ENCODE measurements around the gene CIT.

CIT gene

GRCh38 chr12:119686355-119686754 lies 190.8 kb downstream of the CIT start:
- H3K9me3 Mint-ChIP-seq, result peaks cover 2% of the 10 kb centered on the region
- ATAC-seq (ENCODE audit: low read depth) (no peak), DNase-seq (ENCODE audit: low spot score in 2 of 2) (no peak)
- H3K36me3 Mint-ChIP-seq, result peaks cover 2% of the 10 kb centered on the region
- no peaks in the 10 kb centered on the region for H3K27me3 Mint-ChIP-seq
- peaks cover 22% of the 10 kb centered on the region for H3K4me1 Mint-ChIP-seq
- H3K27ac Mint-ChIP-seq, result no peak overlapping the region
- H3K4me3 Mint-ChIP-seq, result no peak overlapping the region

GRCh38 chr12:119685375-119685774 lies 191.7 kb downstream of the CIT start:
- H3K4me1 Mint-ChIP-seq, result peaks cover 22% of the 10 kb centered on the region
- DNase-seq (ENCODE audit: low spot score in 2 of 2) (no peak), ATAC-seq (ENCODE audit: low read depth) (no peak)
- peaks cover 2% of the 10 kb centered on the region for H3K9me3 Mint-ChIP-seq
- peaks cover 2% of the 10 kb centered on the region for H3K36me3 Mint-ChIP-seq
- H3K27ac Mint-ChIP-seq, result peak overlapping the region; percentile 47
- no peak overlapping the region for H3K4me3 Mint-ChIP-seq
- no peaks in the 10 kb centered on the region for H3K27me3 Mint-ChIP-seq

- Mint-ChIP-seq H3K4me3 (no peak overlapping the region), H3K9me3 (peaks cover 2% of the 10 kb centered on the region), H3K27me3 (no peaks in the 10 kb centered on the region), H3K4me1 (peaks cover 25% of the 10 kb centered on the region), H3K36me3 (peaks cover 6% of the 10 kb centered on the region), H3K27ac (no peak overlapping the region)
- no peak for DNase-seq (ENCODE audit: low spot score in 2 of 2)
- no peak for ATAC-seq (ENCODE audit: low read depth)
These were observed 192.3 kb downstream of the CIT start for GRCh38 chr12:119684711-119685369.

DNA sequence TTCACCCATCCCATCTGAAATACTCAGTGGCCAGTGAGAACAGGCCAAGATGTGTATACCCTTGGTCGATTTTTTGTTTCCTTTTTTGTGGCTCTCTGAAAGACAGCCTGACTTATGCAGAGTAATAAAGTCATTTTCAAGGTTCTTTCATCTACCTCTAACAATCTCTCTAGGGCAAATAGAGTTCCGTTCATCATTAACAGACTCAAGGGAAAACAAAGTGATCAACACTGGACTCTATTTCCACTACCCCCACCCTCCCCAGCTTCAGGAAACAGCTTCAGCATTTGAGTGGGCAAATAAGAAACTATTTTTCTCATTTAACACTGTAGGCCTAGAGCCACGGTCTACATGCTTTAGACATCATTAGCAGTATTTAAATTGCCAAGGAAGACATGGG lies 193.3 kb downstream of the CIT start:
- no peak for DNase-seq (ENCODE audit: low spot score in 2 of 2)
- Mint-ChIP-seq H3K36me3 (peaks cover 14% of the 10 kb centered on the region), H3K4me3 (no peak overlapping the region), H3K27me3 (no peaks in the 10 kb centered on the region), H3K9me3 (peaks cover 2% of the 10 kb centered on the region), H3K27ac (no peak overlapping the region), H3K4me1 (peaks cover 25% of the 10 kb centered on the region)
- no peak for ATAC-seq (ENCODE audit: low read depth)

- H3K4me1 Mint-ChIP-seq, result peaks cover 25% of the 10 kb centered on the region
- peaks cover 2% of the 10 kb centered on the region for H3K9me3 Mint-ChIP-seq
- peaks cover 18% of the 10 kb centered on the region for H3K36me3 Mint-ChIP-seq
- no peak for DNase-seq (ENCODE audit: low spot score in 2 of 2)
- no peak for ATAC-seq (ENCODE audit: low read depth)
- no peaks in the 10 kb centered on the region for H3K27me3 Mint-ChIP-seq
- no peak overlapping the region for H3K4me3 Mint-ChIP-seq
- H3K27ac Mint-ChIP-seq, result no peak overlapping the region
These were observed 193.7 kb downstream of the CIT start for GRCh38 chr12:119683413-119683812.

DNA sequence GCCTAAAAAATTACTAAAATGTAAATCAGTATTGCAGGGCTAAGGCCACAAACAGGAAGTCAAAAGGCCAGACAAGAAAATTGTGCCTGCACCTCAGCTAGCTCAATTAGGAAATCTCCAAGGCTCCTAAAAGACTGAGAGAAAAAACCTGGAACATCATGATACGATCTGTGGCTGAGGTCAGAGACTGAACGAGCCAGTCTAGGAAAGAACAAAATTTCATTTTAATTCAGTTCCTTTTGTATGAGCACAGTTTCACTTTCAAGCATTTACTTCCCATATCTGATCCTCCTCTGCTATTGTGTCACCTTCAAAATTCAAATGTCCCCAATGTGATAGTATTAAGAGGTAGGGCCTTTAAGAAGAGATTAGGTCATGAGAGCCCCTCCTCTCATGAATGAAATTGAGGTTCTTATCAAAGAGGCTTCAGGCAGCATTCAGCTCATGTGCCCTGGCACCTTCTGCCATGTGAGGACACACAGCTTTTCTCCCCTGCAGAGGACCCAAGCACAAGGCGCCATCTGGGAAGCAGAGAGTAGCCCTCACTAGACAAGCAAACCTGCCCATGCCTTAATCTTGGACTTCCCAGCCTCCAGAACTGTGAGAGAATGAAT lies 194.4 kb downstream of the CIT start:
- peak overlapping the region; percentile 95 for H3K27ac Mint-ChIP-seq
- peak; percentile 88 for ATAC-seq (ENCODE audit: low read depth)
- no peaks in the 10 kb centered on the region for H3K27me3 Mint-ChIP-seq
- peak in 1 of 2 donors; percentile 36 for DNase-seq (ENCODE audit: low spot score in 2 of 2)
- peaks cover 19% of the 10 kb centered on the region for H3K36me3 Mint-ChIP-seq
- peak overlapping the region; percentile 55 for H3K4me3 Mint-ChIP-seq
- H3K9me3 Mint-ChIP-seq, result peaks cover 2% of the 10 kb centered on the region
- H3K4me1 Mint-ChIP-seq, result peaks cover 25% of the 10 kb centered on the region

GRCh38 chr12:119681728-119682638 lies 195.1 kb downstream of the CIT start:
- Mint-ChIP-seq H3K4me1 (peaks cover 22% of the 10 kb centered on the region), H3K36me3 (peaks cover 21% of the 10 kb centered on the region), H3K4me3 (peak overlapping the region; percentile 71), H3K27ac (peak overlapping the region; percentile 95), H3K27me3 (no peaks in the 10 kb centered on the region), H3K9me3 (peaks cover 2% of the 10 kb centered on the region)
- DNase-seq (ENCODE audit: low spot score in 2 of 2), result peak in 1 of 2 donors; percentile 21
- peak; percentile 69 for ATAC-seq (ENCODE audit: low read depth)

GRCh38 chr12:119681111-119681510 lies 196.0 kb downstream of the CIT start:
- ATAC-seq (ENCODE audit: low read depth), result no peak
- H3K9me3 Mint-ChIP-seq, result no peaks in the 10 kb centered on the region
- no peaks in the 10 kb centered on the region for H3K27me3 Mint-ChIP-seq
- H3K4me3 Mint-ChIP-seq, result no peak overlapping the region
- H3K36me3 Mint-ChIP-seq, result peaks cover 30% of the 10 kb centered on the region
- H3K4me1 Mint-ChIP-seq, result peaks cover 18% of the 10 kb centered on the region
- peak overlapping the region; percentile 95 for H3K27ac Mint-ChIP-seq
- DNase-seq (ENCODE audit: low spot score in 2 of 2), result no peak

- Mint-ChIP-seq H3K4me1 (peaks cover 17% of the 10 kb centered on the region), H3K4me3 (no peak overlapping the region), H3K9me3 (no peaks in the 10 kb centered on the region), H3K27me3 (no peaks in the 10 kb centered on the region), H3K36me3 (peaks cover 39% of the 10 kb centered on the region), H3K27ac (peak overlapping the region; percentile 6)
- ATAC-seq (ENCODE audit: low read depth) (no peak), DNase-seq (ENCODE audit: low spot score in 2 of 2) (no peak)
These were observed 197.6 kb downstream of the CIT start for GRCh38 chr12:119679490-119679889.

DNA sequence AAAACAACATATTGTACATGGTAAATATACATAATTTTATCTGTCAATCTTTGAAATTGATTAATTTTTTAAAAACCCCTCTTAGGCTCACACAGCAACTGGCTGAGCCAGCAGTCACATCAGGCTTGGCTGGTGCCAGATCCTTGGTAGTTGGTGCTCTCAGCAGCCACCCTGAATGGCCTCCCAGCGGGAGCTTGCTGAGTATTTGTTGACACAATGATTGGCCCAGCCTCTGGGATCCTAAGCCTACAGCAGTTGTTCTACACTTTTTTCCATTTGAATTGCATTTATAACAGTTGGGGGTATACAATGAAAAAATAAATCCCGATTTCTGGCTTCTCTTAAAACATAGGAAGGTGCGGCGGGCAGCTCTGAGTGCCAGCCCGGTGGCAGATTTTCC lies 198.0 kb downstream of the CIT start:
- DNase-seq (ENCODE audit: low spot score in 2 of 2) (no peak), ATAC-seq (ENCODE audit: low read depth) (no peak)
- Mint-ChIP-seq H3K27me3 (no peaks in the 10 kb centered on the region), H3K9me3 (no peaks in the 10 kb centered on the region), H3K4me1 (peaks cover 17% of the 10 kb centered on the region), H3K4me3 (no peak overlapping the region), H3K27ac (peak overlapping the region; percentile 6), H3K36me3 (peaks cover 39% of the 10 kb centered on the region)

- ATAC-seq (ENCODE audit: low read depth) (no peak), DNase-seq (ENCODE audit: low spot score in 2 of 2) (no peak)
- Mint-ChIP-seq H3K36me3 (peaks cover 39% of the 10 kb centered on the region), H3K4me1 (peaks cover 16% of the 10 kb centered on the region), H3K9me3 (no peaks in the 10 kb centered on the region), H3K27ac (peak overlapping the region; percentile 6), H3K4me3 (no peak overlapping the region), H3K27me3 (no peaks in the 10 kb centered on the region)
These were observed 198.7 kb downstream of the CIT start for GRCh38 chr12:119678459-119678858.

DNA sequence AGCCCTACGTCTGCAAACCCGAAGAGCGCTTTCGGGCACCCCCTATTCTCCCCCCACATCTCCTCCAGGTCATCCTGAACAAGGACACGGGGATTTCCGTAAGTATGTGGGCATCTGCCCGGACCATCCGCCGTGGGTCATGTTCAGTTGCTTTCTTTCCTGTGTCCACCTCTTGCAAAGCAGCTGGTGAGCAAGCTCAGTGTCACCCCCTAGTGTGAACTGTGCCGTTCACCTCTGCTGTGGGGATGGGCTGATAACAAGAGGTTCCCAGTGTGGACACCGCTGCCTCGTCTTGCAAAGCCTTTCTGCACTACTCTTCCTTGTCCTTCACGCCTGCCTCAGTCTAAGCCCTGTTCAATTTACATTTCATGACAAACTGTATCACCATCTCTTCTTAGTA lies 200.5 kb downstream of the CIT start:
- no peak for DNase-seq (ENCODE audit: low spot score in 2 of 2)
- Mint-ChIP-seq H3K4me1 (peaks cover 9% of the 10 kb centered on the region), H3K27me3 (no peaks in the 10 kb centered on the region), H3K9me3 (no peaks in the 10 kb centered on the region), H3K36me3 (peaks cover 48% of the 10 kb centered on the region), H3K4me3 (no peak overlapping the region), H3K27ac (peak overlapping the region; percentile 45)
- ATAC-seq (ENCODE audit: low read depth), result no peak

- DNase-seq (ENCODE audit: low spot score in 2 of 2), result no peak
- Mint-ChIP-seq H3K4me3 (no peak overlapping the region), H3K9me3 (no peaks in the 10 kb centered on the region), H3K27ac (peak overlapping the region; percentile 45), H3K36me3 (peaks cover 50% of the 10 kb centered on the region), H3K27me3 (no peaks in the 10 kb centered on the region), H3K4me1 (peaks cover 14% of the 10 kb centered on the region)
- no peak for ATAC-seq (ENCODE audit: low read depth)
These were observed 201.1 kb downstream of the CIT start for GRCh38 chr12:119676022-119676421.

DNA sequence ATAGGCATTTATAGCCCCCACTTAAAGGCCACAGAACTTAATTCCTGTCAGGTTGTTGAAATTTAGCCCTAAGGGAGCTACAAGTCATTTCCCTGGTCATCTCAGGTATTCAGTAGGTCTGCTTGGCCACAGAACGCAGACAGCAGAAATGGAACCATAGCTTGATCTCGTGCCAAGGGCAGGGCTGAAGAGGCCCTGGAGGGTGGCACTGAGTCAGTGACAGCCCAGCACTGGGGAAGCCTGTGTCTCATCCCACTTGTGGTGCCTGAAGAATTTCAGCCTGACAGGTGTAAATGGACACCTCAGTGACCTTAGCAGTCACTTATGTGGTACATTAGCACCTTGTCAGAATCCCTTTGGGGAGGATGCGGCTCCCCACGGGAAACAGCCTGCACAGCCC lies 202.6 kb downstream of the CIT start:
- no peak overlapping the region for H3K4me3 Mint-ChIP-seq
- peaks cover 47% of the 10 kb centered on the region for H3K36me3 Mint-ChIP-seq
- no peak for DNase-seq (ENCODE audit: low spot score in 2 of 2)
- ATAC-seq (ENCODE audit: low read depth), result no peak
- no peaks in the 10 kb centered on the region for H3K27me3 Mint-ChIP-seq
- no peaks in the 10 kb centered on the region for H3K9me3 Mint-ChIP-seq
- peaks cover 22% of the 10 kb centered on the region for H3K4me1 Mint-ChIP-seq
- no peak overlapping the region for H3K27ac Mint-ChIP-seq

Data from memory B cell (primary cell).